ENCODE data around the gene HYKK. TPM values are rescaled to one million over a fixed set of nuclear protein-coding genes. Genes with fewer than 3 reads are reported as not detected.

HYKK gene
- total and polyA plus RNA-seq, 9 of the 15 experiments (the other 6 are each of a cell fraction or from before 2014, with no cell fraction given): 1.9 to 6.1 (median 4.3) TPM

GRCh38 chr15:78540141-78540870 is 32.9 kb downstream of the HYKK start, which contains the start of gene PSMA4 (continued):
- TF ChIP-seq, protein P1, sequence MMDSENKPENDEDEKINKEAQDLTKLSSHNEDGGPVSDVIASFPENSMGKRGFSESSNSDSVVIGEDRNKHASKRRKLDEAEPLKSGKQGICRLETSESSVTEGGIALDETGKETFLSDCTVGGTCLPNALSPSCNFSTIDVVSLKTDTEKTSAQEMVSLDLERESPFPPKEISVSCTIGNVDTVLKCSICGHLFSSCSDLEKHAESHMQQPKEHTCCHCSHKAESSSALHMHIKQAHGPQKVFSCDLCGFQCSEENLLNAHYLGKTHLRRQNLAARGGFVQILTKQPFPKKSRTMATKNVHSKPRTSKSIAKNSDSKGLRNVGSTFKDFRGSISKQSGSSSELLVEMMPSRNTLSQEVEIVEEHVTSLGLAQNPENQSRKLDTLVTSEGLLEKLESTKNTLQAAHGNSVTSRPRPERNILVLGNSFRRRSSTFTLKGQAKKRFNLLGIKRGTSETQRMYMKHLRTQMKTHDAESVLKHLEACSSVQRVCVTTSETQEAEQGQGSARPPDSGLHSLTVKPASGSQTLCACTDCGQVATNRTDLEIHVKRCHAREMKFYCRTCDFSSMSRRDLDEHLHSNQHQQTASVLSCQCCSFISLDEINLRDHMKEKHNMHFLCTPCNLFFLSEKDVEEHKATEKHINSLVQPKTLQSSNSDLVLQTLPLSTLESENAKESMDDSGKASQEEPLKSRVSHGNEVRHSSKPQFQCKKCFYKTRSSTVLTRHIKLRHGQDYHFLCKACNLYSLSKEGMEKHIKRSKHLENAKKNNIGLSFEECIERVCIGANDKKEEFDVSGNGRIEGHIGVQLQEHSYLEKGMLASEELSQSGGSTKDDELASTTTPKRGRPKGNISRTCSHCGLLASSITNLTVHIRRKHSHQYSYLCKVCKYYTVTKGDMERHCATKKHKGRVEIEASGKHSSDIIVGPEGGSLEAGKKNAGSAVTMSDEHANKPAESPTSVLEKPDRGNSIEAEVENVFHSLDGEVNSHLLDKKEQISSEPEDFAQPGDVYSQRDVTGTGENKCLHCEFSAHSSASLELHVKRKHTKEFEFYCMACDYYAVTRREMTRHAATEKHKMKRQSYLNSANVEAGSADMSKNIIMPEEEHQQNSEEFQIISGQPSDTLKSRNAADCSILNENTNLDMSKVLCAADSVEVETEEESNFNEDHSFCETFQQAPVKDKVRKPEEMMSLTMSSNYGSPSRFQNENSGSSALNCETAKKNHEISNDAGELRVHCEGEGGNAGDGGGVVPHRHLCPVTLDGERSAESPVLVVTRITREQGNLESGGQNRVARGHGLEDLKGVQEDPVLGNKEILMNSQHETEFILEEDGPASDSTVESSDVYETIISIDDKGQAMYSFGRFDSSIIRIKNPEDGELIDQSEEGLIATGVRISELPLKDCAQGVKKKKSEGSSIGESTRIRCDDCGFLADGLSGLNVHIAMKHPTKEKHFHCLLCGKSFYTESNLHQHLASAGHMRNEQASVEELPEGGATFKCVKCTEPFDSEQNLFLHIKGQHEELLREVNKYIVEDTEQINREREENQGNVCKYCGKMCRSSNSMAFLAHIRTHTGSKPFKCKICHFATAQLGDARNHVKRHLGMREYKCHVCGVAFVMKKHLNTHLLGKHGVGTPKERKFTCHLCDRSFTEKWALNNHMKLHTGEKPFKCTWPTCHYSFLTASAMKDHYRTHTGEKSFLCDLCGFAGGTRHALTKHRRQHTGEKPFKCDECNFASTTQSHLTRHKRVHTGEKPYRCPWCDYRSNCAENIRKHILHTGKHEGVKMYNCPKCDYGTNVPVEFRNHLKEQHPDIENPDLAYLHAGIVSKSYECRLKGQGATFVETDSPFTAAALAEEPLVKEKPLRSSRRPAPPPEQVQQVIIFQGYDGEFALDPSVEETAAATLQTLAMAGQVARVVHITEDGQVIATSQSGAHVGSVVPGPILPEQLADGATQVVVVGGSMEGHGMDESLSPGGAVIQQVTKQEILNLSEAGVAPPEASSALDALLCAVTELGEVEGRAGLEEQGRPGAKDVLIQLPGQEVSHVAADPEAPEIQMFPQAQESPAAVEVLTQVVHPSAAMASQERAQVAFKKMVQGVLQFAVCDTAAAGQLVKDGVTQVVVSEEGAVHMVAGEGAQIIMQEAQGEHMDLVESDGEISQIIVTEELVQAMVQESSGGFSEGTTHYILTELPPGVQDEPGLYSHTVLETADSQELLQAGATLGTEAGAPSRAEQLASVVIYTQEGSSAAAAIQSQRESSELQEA (IDR thresholded peaks at IDR 0.05; ENCODE audit: low read depth): peak; percentile 91
- TF ChIP-seq ELF4 (CRISPR knock-in tag; IDR thresholded peaks at IDR 0.05) (peak; percentile 92), HNRNPH1 (optimal IDR thresholded peaks at IDR 0.05; ENCODE audit: low read depth, low read length) (no peak), ZNF444 (CRISPR knock-in tag; IDR thresholded peaks at IDR 0.05) (no peak), ZNF76 (CRISPR knock-in tag; IDR thresholded peaks at IDR 0.05; ENCODE audit: borderline replicate concordance) (no peak), GTF3C2 (IDR thresholded peaks at IDR 0.05; ENCODE audit: borderline replicate concordance, extremely low read depth, insufficient read length) (no peak), NELFE (IDR thresholded peaks at IDR 0.05; ENCODE audit: insufficient read depth, insufficient read length) (no peak), ZSCAN32 (CRISPR knock-in tag; IDR thresholded peaks at IDR 0.05) (no peak), HNRNPL (IDR thresholded peaks at IDR 0.05; ENCODE audit: low read depth, low read length) (peak; percentile 58; the same call in 1 of the 2 replicates), FOXA3 (CRISPR knock-in tag; conservative IDR thresholded peaks at IDR 0.05 in 1 of 2, IDR thresholded peaks at IDR 0.05 in 1 of 2) (no peak), THRA (IDR thresholded peaks at IDR 0.05) (no peak)
- TF ChIP-seq, protein P2, sequence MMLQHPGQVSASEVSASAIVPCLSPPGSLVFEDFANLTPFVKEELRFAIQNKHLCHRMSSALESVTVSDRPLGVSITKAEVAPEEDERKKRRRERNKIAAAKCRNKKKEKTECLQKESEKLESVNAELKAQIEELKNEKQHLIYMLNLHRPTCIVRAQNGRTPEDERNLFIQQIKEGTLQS (IDR thresholded peaks at IDR 0.05): 0 out of 2 replicates have a peak, but pooled peaks have one; percentile 10
- TF ChIP-seq, protein P2 (CRISPR knock-in tag; conservative IDR thresholded peaks at IDR 0.05): no peak
